ENCODE data around the gene SMTNL2. TPM values are rescaled to one million over a fixed set of nuclear protein-coding genes. Genes with fewer than 3 reads are reported as not detected.

SMTNL2 gene
- total and polyA plus RNA-seq, 2 of the 4 experiments (the other 2 are of a cell fraction), result not detected

- Histone ChIP-seq H3K4ac (ENCODE audit: low read depth, low read length) (no peak overlapping the region), H3K36me3 (ENCODE audit: control insufficient read depth, insufficient read depth, low read length) (no peaks in the 10 kb centered on the region), H3K9me3 (ENCODE audit: control insufficient read depth, insufficient read depth, low read length) (no peaks in the 10 kb centered on the region), H3K9me1 (ENCODE audit: insufficient read depth, low read length) (no peaks in the 10 kb centered on the region), H3K18ac (ENCODE audit: low read depth, low read length) (no peak overlapping the region), H4K5ac (ENCODE audit: low read depth, low read length) (no peak overlapping the region), H3K27me3 (ENCODE audit: control insufficient read depth, insufficient read depth, low read length) (peaks cover 5% of the 10 kb centered on the region; the same call in 1 of the 2 replicates), H2AK9ac (replicated peaks; ENCODE audit: low read depth, low read length, poor library complexity) (no peak overlapping the region), H3K4me1 (ENCODE audit: control insufficient read depth, insufficient read depth, low read length) (peaks cover 1% of the 10 kb centered on the region), H2BK15ac (ENCODE audit: low read depth, low read length) (no peak overlapping the region), H3K4me3 (ENCODE audit: insufficient read depth, low read depth, low read length) (no peak overlapping the region), H2BK5ac (ENCODE audit: low read depth, low read length, poor library complexity, severe bottlenecking) (no peak overlapping the region), H3K4me2 (ENCODE audit: low read depth, low read length) (no peak overlapping the region), H3K56ac (ENCODE audit: extremely low read depth, insufficient read depth, low read length) (no peak overlapping the region), H3K27ac (ENCODE audit: insufficient read depth, low read length) (no peak overlapping the region), H2AFZ (replicated peaks; ENCODE audit: low read length, poor library complexity) (no peak overlapping the region), H3K9ac (ENCODE audit: low read depth, low read length) (no peak overlapping the region), H3K79me1 (ENCODE audit: low read depth in 1 of 2, low read length in 2 of 2) (no peaks in the 10 kb centered on the region), H4K8ac (ENCODE audit: low read depth in 2 of 2, low read length in 2 of 2) (no peak overlapping the region), H3K23ac (ENCODE audit: low read depth, low read length) (no peak overlapping the region), H3K14ac (replicated peaks; ENCODE audit: low read depth, low read length) (no peak overlapping the region), H2AK5ac (ENCODE audit: low read depth, low read length) (no peak overlapping the region), H2BK20ac (ENCODE audit: low read depth, low read length) (no peak overlapping the region), H4K91ac (ENCODE audit: insufficient read depth, low read depth, low read length) (no peak overlapping the region; the same call in 1 of the 2 replicates), H2BK120ac (ENCODE audit: low read depth, low read length) (no peak overlapping the region), H4K20me1 (ENCODE audit: insufficient read depth, low read length) (no peaks in the 10 kb centered on the region)
- DNase-seq (no peak), ATAC-seq (ENCODE audit: low read depth) (no peak)
- ChIA-PET POLR2A (ENCODE audit: unreplicated experiment) (no interaction called here), CTCF (no interaction called here)
- BruUV-seq (replicated peaks), result no TSS peak
- in situ Hi-C loops (cut with MboI; ENCODE audit: low sequenced_read_pairs) (no loop called here), dilution Hi-C loops (cut with HindIII; ENCODE audit: low sequenced_read_pairs, unreplicated experiment) (no loop called here), intact Hi-C loops (cut with micrococcal nuclease) (loop anchor here (10.0 kb wide), 1 partner anchor 324 kb away; no protein-coding TSS in a partner anchor)
- 65% methylated on average over 6 of the region's 11 CpGs; no CpG with 5 or more reads in 1 of the 2 experiments for WGBS, 2 experiments (ENCODE audit: extremely low coverage in 2 of 2, insufficient read length in 1 of 2)
- TF ChIP-seq POLR2A (IDR thresholded peaks at IDR 0.05; ENCODE audit: low read depth, low read length) (no peak), RCOR1 (IDR thresholded peaks at IDR 0.05; ENCODE audit: insufficient replicate concordance, low read length) (no peak), MXI1 (IDR thresholded peaks at IDR 0.05; ENCODE audit: borderline replicate concordance, low read depth, low read length) (no peak), MAZ (IDR thresholded peaks at IDR 0.05; ENCODE audit: borderline replicate concordance, low read depth, low read length) (no peak), USF2 (IDR thresholded peaks at IDR 0.05; ENCODE audit: low read depth, low read length) (no peak), RAD21 (IDR thresholded peaks at IDR 0.05; ENCODE audit: low read length) (no peak), SMC3 (IDR thresholded peaks at IDR 0.05; ENCODE audit: low read depth, low read length) (no peak)
- TF ChIP-seq, protein P1, sequence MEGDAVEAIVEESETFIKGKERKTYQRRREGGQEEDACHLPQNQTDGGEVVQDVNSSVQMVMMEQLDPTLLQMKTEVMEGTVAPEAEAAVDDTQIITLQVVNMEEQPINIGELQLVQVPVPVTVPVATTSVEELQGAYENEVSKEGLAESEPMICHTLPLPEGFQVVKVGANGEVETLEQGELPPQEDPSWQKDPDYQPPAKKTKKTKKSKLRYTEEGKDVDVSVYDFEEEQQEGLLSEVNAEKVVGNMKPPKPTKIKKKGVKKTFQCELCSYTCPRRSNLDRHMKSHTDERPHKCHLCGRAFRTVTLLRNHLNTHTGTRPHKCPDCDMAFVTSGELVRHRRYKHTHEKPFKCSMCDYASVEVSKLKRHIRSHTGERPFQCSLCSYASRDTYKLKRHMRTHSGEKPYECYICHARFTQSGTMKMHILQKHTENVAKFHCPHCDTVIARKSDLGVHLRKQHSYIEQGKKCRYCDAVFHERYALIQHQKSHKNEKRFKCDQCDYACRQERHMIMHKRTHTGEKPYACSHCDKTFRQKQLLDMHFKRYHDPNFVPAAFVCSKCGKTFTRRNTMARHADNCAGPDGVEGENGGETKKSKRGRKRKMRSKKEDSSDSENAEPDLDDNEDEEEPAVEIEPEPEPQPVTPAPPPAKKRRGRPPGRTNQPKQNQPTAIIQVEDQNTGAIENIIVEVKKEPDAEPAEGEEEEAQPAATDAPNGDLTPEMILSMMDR (conservative IDR thresholded peaks at IDR 0.05; ENCODE audit: low read depth, low read length), result peak; percentile 20; the same call in 1 of the 2 replicates
Measured at GRCh38 chr17:4560837-4561256, 23.5 kb upstream of the SMTNL2 start.

All from IMR-90 (cell line).